Type B pancreatic cell (in vitro differentiated cells): ENCODE measurements around the gene RTN4RL1. TPM values are rescaled to one million over a fixed set of nuclear protein-coding genes. Genes with fewer than 3 reads are reported as not detected.
A peak's percentile ranks its signal among the peaks of the same experiment; 100 is the strongest.

ENCODE experiments used
- DNase-seq: peaks from one replicate; pipeline ENCODE4 v3.0.0; 2021; ENCODE audit warnings: mixed read lengths; ENCODE audit not compliant: unreplicated experiment; ENCODE audit errors: extremely low spot score
- H3K27ac Mint-ChIP-seq: 2 replicates; pipeline ENCODE4 v1.8.0; 2021; ENCODE audit warnings: mild to moderate bottlenecking, mixed read lengths
- H3K27me3 Mint-ChIP-seq: 2 replicates; pipeline ENCODE4 v1.8.0; 2021; ENCODE audit warnings: mixed read lengths
- H3K36me3 Mint-ChIP-seq: 2 replicates; pipeline ENCODE4 v1.8.0; 2021; ENCODE audit warnings: mixed read lengths
- H3K4me1 Mint-ChIP-seq: one replicate; pipeline ENCODE4 v1.8.0; 2021; ENCODE audit warnings: mixed read lengths; ENCODE audit not compliant: unreplicated experiment
- H3K4me3 Mint-ChIP-seq: 2 replicates; pipeline ENCODE4 v1.8.0; 2021; ENCODE audit warnings: mild to moderate bottlenecking, mixed read lengths
- H3K9me3 Mint-ChIP-seq: 2 replicates; pipeline ENCODE4 v1.8.0; 2021; ENCODE audit warnings: mixed read lengths
- total RNA-seq: library from RNA; stranded (reverse); gene quantifications from 2 replicates; pipeline ENCODE4 v1.2.1, GENCODE V29; 2021; ENCODE audit warnings: low replicate concordance
- TF ChIP-seq, protein P1 (sequence below): fragments of 200-600 bp; sonication (generic); conservative IDR thresholded peaks from 2 replicates; pipeline ENCODE4 v1.5.0; 2021; ENCODE audit warnings: antibody characterized with exemption, mild to moderate bottlenecking

The RTN4RL1 gene
- total RNA-seq, 1 donor from 2014 or later: 1.7 TPM

DNA sequence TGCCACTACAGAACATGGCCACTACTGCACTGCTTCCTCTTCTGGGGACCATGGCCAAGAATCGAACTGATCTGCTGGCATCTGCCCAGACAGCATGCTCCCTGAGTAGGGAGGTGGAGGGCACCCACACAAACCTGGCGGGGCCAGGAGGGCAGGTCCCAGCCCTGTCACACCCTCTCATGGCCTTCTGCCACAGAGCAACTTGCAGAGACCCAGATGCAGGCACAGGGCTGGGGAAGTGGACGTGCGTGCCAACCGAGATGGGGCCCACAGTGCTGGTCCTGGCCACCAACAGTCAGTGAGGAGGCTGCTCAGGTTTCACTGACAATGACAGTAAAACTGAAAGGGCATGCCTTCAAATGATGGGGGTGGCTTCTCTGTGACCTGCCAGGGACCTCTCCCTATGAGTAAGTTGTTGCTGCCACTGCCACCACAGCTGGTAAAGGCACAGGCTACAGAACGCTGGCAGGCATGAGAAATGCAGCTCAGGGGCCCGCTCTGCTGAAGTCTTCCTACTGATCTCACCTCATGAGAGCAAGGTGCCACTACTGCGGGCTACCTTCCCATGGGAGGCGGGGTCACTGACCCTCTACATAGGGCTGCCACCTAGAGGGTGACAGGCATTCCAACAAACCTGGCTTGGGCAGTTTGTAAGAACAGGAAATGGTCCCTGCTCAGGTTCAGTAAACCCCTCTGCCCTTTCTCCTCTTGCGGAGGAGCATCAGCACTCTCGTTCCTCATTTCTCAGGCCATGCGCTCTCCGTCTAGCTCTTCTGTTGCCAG is 45.3 kb upstream of the RTN4RL1 start:
- peaks cover 44% of the 10 kb centered on the region for H3K4me1 Mint-ChIP-seq
- H3K36me3 Mint-ChIP-seq: peaks cover 12% of the 10 kb centered on the region
- H3K27ac Mint-ChIP-seq: no peak overlapping the region
- no peaks in the 10 kb centered on the region for H3K9me3 Mint-ChIP-seq
- no peaks in the 10 kb centered on the region for H3K27me3 Mint-ChIP-seq
- TF ChIP-seq, protein P1, sequence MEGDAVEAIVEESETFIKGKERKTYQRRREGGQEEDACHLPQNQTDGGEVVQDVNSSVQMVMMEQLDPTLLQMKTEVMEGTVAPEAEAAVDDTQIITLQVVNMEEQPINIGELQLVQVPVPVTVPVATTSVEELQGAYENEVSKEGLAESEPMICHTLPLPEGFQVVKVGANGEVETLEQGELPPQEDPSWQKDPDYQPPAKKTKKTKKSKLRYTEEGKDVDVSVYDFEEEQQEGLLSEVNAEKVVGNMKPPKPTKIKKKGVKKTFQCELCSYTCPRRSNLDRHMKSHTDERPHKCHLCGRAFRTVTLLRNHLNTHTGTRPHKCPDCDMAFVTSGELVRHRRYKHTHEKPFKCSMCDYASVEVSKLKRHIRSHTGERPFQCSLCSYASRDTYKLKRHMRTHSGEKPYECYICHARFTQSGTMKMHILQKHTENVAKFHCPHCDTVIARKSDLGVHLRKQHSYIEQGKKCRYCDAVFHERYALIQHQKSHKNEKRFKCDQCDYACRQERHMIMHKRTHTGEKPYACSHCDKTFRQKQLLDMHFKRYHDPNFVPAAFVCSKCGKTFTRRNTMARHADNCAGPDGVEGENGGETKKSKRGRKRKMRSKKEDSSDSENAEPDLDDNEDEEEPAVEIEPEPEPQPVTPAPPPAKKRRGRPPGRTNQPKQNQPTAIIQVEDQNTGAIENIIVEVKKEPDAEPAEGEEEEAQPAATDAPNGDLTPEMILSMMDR: no peak
- no peak for DNase-seq
- H3K4me3 Mint-ChIP-seq: no peak overlapping the region

DNA sequence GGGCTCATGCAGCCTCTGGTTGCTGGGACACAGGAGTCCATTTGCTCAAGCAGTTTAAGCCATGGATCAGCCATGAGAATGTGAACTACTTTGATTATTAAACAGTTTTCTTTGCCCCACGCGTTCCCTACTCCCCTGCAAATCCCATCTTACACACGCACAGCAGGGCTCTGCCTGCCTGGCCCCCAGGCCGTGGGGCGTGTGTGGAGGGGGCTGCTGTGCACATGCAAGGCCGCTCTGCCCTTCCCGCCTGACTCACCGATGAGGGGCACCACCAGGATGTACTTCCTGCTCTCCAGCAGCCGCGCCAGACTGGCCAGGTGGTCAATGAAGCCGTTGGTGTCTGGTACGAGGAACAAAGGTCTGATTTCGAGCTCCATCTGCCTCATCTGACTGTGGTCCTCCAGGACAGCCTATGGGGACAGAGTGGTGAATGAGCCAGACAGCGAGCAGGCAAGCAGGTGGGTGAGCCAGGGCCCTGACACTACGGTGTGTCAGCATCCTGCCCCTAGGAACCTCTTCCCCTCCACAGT is 43.5 kb upstream of the RTN4RL1 start:
- Mint-ChIP-seq H3K27me3 (no peaks in the 10 kb centered on the region), H3K4me1 (peaks cover 46% of the 10 kb centered on the region), H3K36me3 (peaks cover 26% of the 10 kb centered on the region), H3K4me3 (no peak overlapping the region), H3K9me3 (no peaks in the 10 kb centered on the region), H3K27ac (no peak overlapping the region)
- DNase-seq: no peak
- TF ChIP-seq, protein P1: no peak

- TF ChIP-seq, protein P1: no peak
- peaks cover 51% of the 10 kb centered on the region for H3K4me1 Mint-ChIP-seq
- H3K9me3 Mint-ChIP-seq: no peaks in the 10 kb centered on the region
- DNase-seq: no peak
- H3K27me3 Mint-ChIP-seq: no peaks in the 10 kb centered on the region
- no peak overlapping the region for H3K27ac Mint-ChIP-seq
- H3K36me3 Mint-ChIP-seq: peaks cover 26% of the 10 kb centered on the region
- H3K4me3 Mint-ChIP-seq: peak overlapping the region; percentile 28
These were observed 42.9 kb upstream of the RTN4RL1 start for GRCh38 chr17:2068031-2068518.

DNA sequence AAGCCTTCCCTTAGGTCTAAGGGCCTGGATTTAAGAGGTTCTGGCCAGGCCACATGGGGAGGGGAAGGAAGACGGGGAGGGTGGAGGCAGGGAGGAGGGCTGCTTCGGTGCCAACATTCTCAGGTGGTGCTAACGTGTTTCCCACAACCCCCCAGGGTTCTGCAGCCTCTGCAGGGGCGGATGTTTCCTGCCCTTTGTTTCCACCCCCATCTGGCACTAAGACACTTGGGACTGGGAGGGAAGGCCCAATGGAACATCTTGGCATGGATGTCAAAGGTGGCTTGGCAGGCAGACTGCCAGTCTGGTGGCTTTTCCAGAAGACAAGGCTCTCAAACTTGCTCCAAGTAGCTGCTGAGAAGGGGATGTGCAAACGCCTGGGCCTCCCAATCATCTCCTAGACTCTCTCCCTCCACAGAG is 42.5 kb upstream of the RTN4RL1 start:
- Mint-ChIP-seq H3K36me3 (peaks cover 25% of the 10 kb centered on the region), H3K27me3 (no peaks in the 10 kb centered on the region)
- TF ChIP-seq, protein P1: no peak

GRCh38 chr17:2067048-2067561 is 42.0 kb upstream of the RTN4RL1 start:
- Mint-ChIP-seq H3K4me3 (no peak overlapping the region), H3K36me3 (peaks cover 23% of the 10 kb centered on the region), H3K9me3 (no peaks in the 10 kb centered on the region), H3K4me1 (peaks cover 51% of the 10 kb centered on the region), H3K27ac (no peak overlapping the region), H3K27me3 (no peaks in the 10 kb centered on the region)
- no peak for DNase-seq
- TF ChIP-seq, protein P1: no peak

More for the DNA sequence above, 42.5 kb upstream of the RTN4RL1 start:
- Mint-ChIP-seq H3K4me3 (no peak overlapping the region), H3K4me1 (peaks cover 51% of the 10 kb centered on the region), H3K27ac (no peak overlapping the region), H3K9me3 (no peaks in the 10 kb centered on the region)
- no peak for DNase-seq
